NCI-H748 treated with DMSO at 0.1 percent for 48 hours (cell line): ENCODE measurements around the gene BCLAF3.

Experiments
- DNase-seq: peaks from one replicate; lab custom pipeline; 2025; lab: John Stamatoyannopoulos, UW

BCLAF3 gene

GRCh38 chrX:19966056-19966455 is 24.8 kb downstream of the BCLAF3 start:
- no peak for DNase-seq

- no peak for DNase-seq
Measured at GRCh38 chrX:19964017-19964710, 26.7 kb downstream of the BCLAF3 start.

GRCh38 chrX:19960913-19961312 is 29.9 kb downstream of the BCLAF3 start:
- no peak for DNase-seq

- no peak for DNase-seq
Measured at GRCh38 chrX:19958552-19959486, 32.0 kb downstream of the BCLAF3 start.

GRCh38 chrX:19956923-19957322 is 33.9 kb downstream of the BCLAF3 start:
- DNase-seq = no peak

GRCh38 chrX:19956306-19956705 is 34.6 kb downstream of the BCLAF3 start:
- no peak for DNase-seq

GRCh38 chrX:19955306-19955705 is 35.6 kb downstream of the BCLAF3 start:
- no peak for DNase-seq

GRCh38 chrX:19954335-19955096 is 36.3 kb downstream of the BCLAF3 start:
- no peak for DNase-seq

- DNase-seq = no peak
Measured at GRCh38 chrX:19953145-19953544, 37.7 kb downstream of the BCLAF3 start.

- DNase-seq = no peak
Measured at GRCh38 chrX:19949340-19949739, 41.5 kb downstream of the BCLAF3 start.

- DNase-seq = no peak
Measured at GRCh38 chrX:19947612-19948011, 43.2 kb downstream of the BCLAF3 start.
